BJ (cell line): ENCODE measurements around the gene OR51B4. TPM values are rescaled to one million over a fixed set of nuclear protein-coding genes. Genes with fewer than 3 reads are reported as not detected.

Experiments
- CTCF ChIA-PET: fragments of 350-600 bp; formaldehyde crosslinking; extraction: SDS; loops from one replicate; lab custom pipeline; 2021; ENCODE audit warnings: antibody characterized with exemption, inconsistent platforms; lab: Yijun Ruan, JAX
- POLR2A ChIA-PET: fragments of 300-600 bp; sonication (Branson Sonifier 250); formaldehyde crosslinking; extraction: SDS; loops from one replicate; lab custom pipeline; 2021; ENCODE audit warnings: antibody characterized with exemption; lab: Charles Lee
- DNase-seq: peaks from one replicate; pipeline ENCODE4 v3.0.0-alpha.2; 2011; ENCODE audit warnings: low read depth
- H3K27me3 ChIP-seq: 2 replicates; pipeline ENCODE4 v1.6.0; 2011; ENCODE audit warnings: low read length; ENCODE audit not compliant: control insufficient read depth, insufficient read depth
- H3K36me3 ChIP-seq: 2 replicates; pipeline ENCODE4 v1.5.1; 2011; ENCODE audit warnings: low read length; ENCODE audit not compliant: control insufficient read depth, insufficient read depth
- H3K4me3 ChIP-seq: 2 replicates; pipeline ENCODE4 v1.5.1; 2011; ENCODE audit warnings: low read depth, mild to moderate bottlenecking, control low read depth, low read length
- polyA plus RNA-seq: library from polyadenylated mRNA; depleted of rRNA; stranded (reverse); fragments of >200 nt; gene quantifications from 2 replicates; pipeline ENCODE4 v1.2.3, GENCODE V29; 2011
- TF ChIP-seq, protein P1 (sequence below): IDR thresholded peaks from 2 replicates; pipeline ENCODE4 v1.5.1; 2011; ENCODE audit warnings: low read depth, mild to moderate bottlenecking, control low read depth, inconsistent platforms, low read length, moderate library complexity; ENCODE audit not compliant: insufficient read depth

OR51B4 gene
- polyA plus RNA-seq, 1 experiment, result not detected

DNA sequence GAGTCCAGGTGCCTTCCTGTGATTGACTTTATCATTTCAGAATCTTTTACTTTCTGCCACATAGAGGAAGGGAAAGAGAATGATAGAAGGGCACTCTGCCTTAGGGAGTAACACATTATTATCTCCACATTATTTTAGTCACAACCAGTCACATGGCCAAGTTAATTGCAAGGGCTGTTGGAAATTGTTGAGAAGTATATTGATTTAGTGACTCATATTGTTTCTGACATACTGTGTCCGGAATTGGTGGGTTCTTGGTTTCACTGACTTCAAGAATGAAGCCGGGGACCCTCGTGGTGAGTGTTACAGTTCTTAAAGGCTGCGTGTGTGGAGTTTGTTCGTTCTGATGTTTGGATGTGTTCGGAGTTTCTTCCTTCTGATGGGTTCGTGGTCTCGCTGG lies 8.7 kb downstream of the OR51B4 start:
- TF ChIP-seq, protein P1, sequence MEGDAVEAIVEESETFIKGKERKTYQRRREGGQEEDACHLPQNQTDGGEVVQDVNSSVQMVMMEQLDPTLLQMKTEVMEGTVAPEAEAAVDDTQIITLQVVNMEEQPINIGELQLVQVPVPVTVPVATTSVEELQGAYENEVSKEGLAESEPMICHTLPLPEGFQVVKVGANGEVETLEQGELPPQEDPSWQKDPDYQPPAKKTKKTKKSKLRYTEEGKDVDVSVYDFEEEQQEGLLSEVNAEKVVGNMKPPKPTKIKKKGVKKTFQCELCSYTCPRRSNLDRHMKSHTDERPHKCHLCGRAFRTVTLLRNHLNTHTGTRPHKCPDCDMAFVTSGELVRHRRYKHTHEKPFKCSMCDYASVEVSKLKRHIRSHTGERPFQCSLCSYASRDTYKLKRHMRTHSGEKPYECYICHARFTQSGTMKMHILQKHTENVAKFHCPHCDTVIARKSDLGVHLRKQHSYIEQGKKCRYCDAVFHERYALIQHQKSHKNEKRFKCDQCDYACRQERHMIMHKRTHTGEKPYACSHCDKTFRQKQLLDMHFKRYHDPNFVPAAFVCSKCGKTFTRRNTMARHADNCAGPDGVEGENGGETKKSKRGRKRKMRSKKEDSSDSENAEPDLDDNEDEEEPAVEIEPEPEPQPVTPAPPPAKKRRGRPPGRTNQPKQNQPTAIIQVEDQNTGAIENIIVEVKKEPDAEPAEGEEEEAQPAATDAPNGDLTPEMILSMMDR, result no peak
- Histone ChIP-seq H3K4me3 (no peak overlapping the region), H3K27me3 (no peaks in the 10 kb centered on the region), H3K36me3 (no peaks in the 10 kb centered on the region)
- ChIA-PET CTCF (no interaction called here), POLR2A (no interaction called here)
- no peak for DNase-seq

DNA sequence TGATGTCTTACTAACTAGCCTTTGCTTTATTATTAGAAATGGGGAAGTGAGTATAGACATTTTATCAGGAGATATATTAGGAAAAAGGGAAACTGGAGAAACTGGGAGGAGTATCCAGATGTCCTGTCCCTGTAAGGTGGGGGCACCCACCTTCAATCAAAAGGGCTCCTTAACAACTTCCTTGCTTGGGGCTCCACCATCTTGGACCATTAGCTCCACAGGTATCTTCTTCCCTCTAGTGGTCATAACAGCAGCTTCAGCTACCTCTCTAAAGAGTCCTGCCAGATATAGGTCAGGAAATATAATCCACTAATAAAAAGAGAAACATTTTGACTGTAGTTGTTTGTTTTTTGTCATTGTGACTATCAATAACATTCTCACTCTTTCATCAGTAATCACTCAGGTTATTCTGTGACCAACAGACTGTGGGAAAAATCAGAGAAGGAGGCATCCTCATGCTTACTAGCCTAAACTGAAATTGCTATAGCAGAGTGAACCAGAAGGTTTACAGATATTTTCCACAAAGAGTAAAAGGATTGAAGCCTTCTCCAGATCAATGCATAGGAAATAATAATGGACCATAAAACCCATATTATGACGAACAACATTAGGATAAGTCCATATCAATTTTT lies 10.4 kb downstream of the OR51B4 start:
- POLR2A ChIA-PET, result no interaction called here
- CTCF ChIA-PET, result interaction anchor here (1.0 to 3.0 kb wide), 13 partner anchors 9 to 173 kb away, joined by 3 to 20 read pairs (median 5); no protein-coding TSS in a partner anchor
- DNase-seq, result no peak

DNA sequence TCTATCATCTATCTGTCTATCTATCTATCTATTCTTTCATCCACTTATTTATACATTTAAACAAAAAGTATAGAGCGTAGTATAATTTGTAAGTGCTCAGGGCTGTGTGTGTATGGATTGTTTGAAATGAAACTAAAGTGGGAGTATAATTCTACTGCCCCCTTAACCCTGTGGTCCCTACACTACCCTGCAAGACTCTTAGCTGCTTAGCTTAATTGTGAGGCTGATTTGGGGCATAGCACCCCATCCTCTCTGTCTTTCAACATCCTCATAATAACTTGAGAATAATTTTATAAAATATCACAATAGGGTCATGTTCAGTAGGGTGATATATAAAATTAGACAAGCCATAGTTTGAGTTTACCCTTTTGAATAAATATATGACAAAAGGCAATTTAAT lies 11.6 kb downstream of the OR51B4 start:
- ChIA-PET POLR2A (no interaction called here), CTCF (interaction anchor here (0.9 to 3.0 kb wide), 14 partner anchors 8 to 1103 kb away, joined by 3 to 20 read pairs (median 5); no protein-coding TSS in a partner anchor)
- Histone ChIP-seq H3K4me3 (no peak overlapping the region), H3K36me3 (no peaks in the 10 kb centered on the region), H3K27me3 (no peaks in the 10 kb centered on the region)
- DNase-seq, result no peak
- TF ChIP-seq, protein P1, result no peak

More for the DNA sequence above, 10.4 kb downstream of the OR51B4 start:
- H3K27me3 ChIP-seq, result no peaks in the 10 kb centered on the region
- TF ChIP-seq, protein P1, result peak; percentile 66
- H3K4me3 ChIP-seq, result no peak overlapping the region
- H3K36me3 ChIP-seq, result no peaks in the 10 kb centered on the region

DNA sequence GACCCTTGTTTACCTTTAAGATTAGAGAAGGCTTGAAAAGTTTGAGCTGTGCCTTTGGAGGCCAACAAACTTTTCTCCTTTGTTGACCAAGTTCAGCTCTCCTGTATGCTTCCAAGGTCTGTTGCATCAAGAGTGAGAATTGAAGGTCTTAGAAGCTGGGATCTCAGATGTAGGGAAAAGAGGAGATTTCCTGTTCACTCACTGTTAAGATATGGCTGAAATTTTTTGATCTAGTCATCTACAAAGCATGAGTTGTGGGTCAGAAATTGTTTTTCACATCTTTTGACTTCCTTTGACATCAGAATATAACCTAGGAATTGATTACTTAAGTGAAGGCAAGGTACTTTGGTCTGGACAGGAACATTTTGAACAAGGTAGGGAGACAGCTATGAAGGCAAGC lies 12.1 kb downstream of the OR51B4 start:
- TF ChIP-seq, protein P1, result no peak
- CTCF ChIA-PET, result interaction anchor here (0.9 to 3.0 kb wide), 8 partner anchors 10 to 1103 kb away, joined by 3 to 20 read pairs (median 4); no protein-coding TSS in a partner anchor
- no peaks in the 10 kb centered on the region for H3K27me3 ChIP-seq
- POLR2A ChIA-PET, result no interaction called here
- no peak overlapping the region for H3K4me3 ChIP-seq
- H3K36me3 ChIP-seq, result no peaks in the 10 kb centered on the region
- DNase-seq, result no peak

DNA sequence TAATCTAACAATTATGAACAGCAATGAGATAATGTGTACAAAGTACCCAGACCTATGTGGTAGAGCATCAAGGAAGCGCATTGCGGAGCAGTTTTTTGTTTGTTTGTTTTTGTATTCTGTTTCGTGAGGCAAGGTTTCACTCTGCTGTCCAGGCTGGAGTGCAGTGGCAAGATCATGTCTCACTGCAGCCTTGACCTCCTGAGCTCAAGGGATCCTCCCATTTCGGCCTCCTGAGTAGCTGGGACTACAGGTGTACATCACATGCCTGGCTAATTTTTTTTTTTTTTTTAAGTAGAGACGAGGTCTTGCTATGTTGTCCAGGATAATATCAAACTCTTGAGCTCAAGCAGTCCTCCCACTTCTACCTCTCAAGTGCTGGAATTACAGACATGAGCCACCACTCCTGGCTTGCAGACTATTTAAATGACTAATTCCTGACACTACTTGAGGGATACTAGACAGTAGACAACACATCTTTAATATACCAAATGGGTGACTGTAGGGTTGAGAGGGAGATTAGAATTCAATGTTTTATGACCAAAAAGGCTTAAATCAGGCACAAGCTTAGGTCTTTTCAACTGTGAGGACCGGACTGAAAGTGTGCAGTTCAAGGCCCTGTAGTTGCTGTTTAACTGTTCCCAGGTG lies 12.7 kb downstream of the OR51B4 start:
- DNase-seq, result no peak
- Histone ChIP-seq H3K27me3 (no peaks in the 10 kb centered on the region), H3K4me3 (no peak overlapping the region), H3K36me3 (no peaks in the 10 kb centered on the region)
- TF ChIP-seq, protein P1, result no peak
- POLR2A ChIA-PET, result no interaction called here
- CTCF ChIA-PET, result interaction anchor here (0.9 to 3.0 kb wide), 6 partner anchors 10 to 1102 kb away, joined by 3 to 20 read pairs (median 4); no protein-coding TSS in a partner anchor
